LoVo (cell line): ENCODE data around the gene ARSG.
"Not testable (repeated sequence)": the region's sequence is repeated elsewhere in the genome, so short reads cannot be mapped to it uniquely, and the experiment has no call there.

Source experiments
- DNase-seq: peaks from one replicate; pipeline ENCODE4 v3.0.0-alpha.2; 2016; ENCODE audit warnings: low spot score

Gene ARSG

GRCh38 chr17:68329331-68329730 lies 38.0 kb downstream of the ARSG start:
- DNase-seq: no peak

GRCh38 chr17:68331932-68332331 lies 40.6 kb downstream of the ARSG start:
- not testable (repeated sequence) for DNase-seq

- no peak for DNase-seq
Observed at GRCh38 chr17:68334393-68334792, 43.1 kb downstream of the ARSG start.

- no peak for DNase-seq
Observed at GRCh38 chr17:68341482-68341881, 50.2 kb downstream of the ARSG start.

GRCh38 chr17:68343976-68344375 lies 52.7 kb downstream of the ARSG start:
- DNase-seq: no peak

- DNase-seq: no peak
Observed at GRCh38 chr17:68344701-68345136, 53.4 kb downstream of the ARSG start.

- no peak for DNase-seq
Observed at GRCh38 chr17:68346448-68346847, 55.2 kb downstream of the ARSG start.

GRCh38 chr17:68347380-68347779 lies 56.1 kb downstream of the ARSG start:
- DNase-seq: no peak

- no peak for DNase-seq
Observed at GRCh38 chr17:68349157-68349556, 57.9 kb downstream of the ARSG start.

- DNase-seq: no peak
Observed at GRCh38 chr17:68351395-68351794, 60.1 kb downstream of the ARSG start.

- no peak for DNase-seq
Observed at GRCh38 chr17:68352041-68352440, 60.7 kb downstream of the ARSG start.

GRCh38 chr17:68352671-68353070 lies 61.4 kb downstream of the ARSG start:
- not testable (repeated sequence) for DNase-seq

GRCh38 chr17:68353111-68353521 lies 61.8 kb downstream of the ARSG start:
- no peak for DNase-seq

GRCh38 chr17:68354311-68354710 lies 63.0 kb downstream of the ARSG start:
- not testable (repeated sequence) for DNase-seq

GRCh38 chr17:68355108-68355507 lies 63.8 kb downstream of the ARSG start:
- DNase-seq: not testable (repeated sequence)

GRCh38 chr17:68356520-68356919 lies 65.2 kb downstream of the ARSG start:
- DNase-seq: no peak

GRCh38 chr17:68356949-68357455 lies 65.7 kb downstream of the ARSG start:
- DNase-seq: no peak

- DNase-seq: no peak
Observed at GRCh38 chr17:68357886-68358285, 66.6 kb downstream of the ARSG start.

GRCh38 chr17:68359791-68360535 lies 68.7 kb downstream of the ARSG start:
- DNase-seq: no peak

- DNase-seq: no peak
Observed at GRCh38 chr17:68365469-68365868, 74.2 kb downstream of the ARSG start.

GRCh38 chr17:68368387-68368786 lies 77.1 kb downstream of the ARSG start:
- DNase-seq: no peak

- no peak for DNase-seq
Observed at GRCh38 chr17:68375566-68375965, 84.3 kb downstream of the ARSG start.

GRCh38 chr17:68376178-68376577 lies 84.9 kb downstream of the ARSG start:
- not testable (repeated sequence) for DNase-seq

GRCh38 chr17:68377771-68378267 lies 86.5 kb downstream of the ARSG start:
- no peak for DNase-seq
